Fibroblast of skin of right quadriceps (primary cell): ENCODE measurements around the gene YPEL3.
"Not testable (repeated sequence)": the region's sequence is repeated elsewhere in the genome, so short reads cannot be mapped to it uniquely, and the experiment has no call there.

ENCODE experiments used
- DNase-seq: peaks from one replicate; pipeline ENCODE4 v3.0.0-alpha.2; 2013

The YPEL3 gene

DNA sequence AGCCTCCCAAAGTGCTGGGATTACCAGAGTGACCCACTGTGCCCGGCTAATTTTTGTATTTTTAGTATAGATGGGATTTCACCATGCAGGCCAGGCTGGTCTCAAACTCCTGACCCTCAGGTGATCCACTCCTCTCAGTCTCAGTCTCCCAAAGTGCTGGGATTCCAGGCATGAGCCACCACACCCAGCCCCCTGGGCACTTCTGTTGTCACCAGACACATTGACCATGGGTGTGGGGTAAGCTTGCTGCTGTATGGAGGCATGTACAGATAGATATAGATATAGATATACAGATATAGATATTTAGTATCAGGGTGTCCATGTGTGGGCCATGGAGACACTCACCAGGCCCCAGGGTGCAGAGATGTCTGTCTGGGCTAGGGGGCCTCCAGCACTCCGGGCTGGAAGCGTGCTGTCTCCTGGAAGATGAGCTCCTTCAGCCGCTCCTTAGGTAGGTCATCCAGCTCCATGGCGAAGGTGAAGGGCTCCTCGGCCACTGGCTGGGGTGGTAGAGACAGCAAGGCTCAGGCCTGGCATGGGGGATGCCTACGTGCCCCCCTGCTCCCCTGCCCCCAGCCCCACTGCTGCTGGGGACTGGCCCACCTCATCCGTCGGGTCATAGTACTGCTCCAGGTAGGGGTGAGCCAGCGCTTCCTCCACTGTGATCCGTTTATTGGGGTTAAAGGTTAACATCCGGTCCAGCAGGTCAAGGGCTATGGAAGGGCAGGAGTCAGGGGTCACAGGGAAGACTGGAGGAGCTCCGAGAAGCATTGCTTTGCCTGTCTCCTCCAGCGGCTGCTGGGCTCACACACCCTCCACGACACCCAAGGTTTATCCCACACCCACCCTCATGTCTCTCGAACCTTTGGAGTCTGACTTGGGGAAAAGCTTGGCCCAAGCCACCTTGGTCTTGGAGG lies 20.5 kb upstream of the YPEL3 start:
- no peak for DNase-seq

DNA sequence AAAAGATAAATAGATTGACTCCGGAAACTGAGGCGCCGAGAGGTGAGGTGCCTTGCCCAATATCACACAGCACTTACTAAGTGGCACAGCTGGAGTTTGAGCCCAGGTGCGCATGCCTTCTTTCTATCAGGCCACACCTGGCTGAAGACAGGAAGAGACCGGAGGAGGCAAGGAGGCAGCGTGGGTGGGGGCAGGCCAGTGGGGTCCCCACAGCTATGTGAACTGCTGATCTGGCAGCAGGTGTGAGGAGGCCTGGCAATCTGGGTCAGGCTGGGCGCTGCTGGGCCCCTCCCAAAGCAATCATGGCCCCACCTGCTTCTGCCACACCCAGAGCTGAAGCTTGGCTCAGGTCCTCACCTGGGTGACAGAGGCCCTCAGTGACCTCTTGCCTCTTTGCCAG lies 19.2 kb upstream of the YPEL3 start:
- DNase-seq = no peak

DNA sequence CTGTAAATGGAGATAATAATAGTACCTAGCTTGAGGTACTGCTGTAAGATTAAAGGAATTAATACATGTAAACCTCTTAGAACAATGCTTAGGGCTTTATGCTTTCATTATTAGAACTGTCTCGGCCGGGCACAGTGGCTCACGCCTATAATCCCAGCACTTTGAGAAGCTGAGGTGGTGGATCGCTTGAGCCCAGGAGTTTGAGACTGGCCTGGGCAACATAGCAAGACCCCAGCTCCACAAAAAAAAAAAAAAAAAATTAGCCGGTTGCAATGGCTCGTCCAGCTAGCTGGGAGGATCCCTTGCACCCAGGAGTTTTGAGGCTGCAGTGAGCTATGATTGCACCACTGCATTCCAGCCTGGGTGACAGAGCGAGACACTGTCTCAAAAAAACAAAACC lies 18.8 kb upstream of the YPEL3 start:
- not testable (repeated sequence) for DNase-seq

DNA sequence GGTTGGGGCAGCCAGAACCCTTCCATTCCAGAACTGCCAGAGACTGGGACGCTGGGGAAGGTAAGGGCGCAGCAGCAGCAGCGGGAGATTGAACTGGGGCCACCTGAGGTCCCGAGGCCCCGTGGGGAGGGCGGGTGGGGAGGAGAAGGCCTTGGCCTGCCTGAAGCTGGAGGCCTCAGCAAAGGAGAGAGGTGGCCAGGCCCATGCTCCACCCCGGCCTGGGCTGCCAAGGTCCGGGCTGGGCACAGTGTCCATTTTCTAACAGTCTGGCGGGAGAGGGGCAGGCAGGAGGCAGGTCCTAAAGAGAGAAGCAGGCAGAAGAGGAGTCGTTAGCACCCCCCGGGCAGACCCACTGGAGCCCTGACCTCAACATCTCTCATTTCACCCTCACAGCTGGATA lies 18.4 kb upstream of the YPEL3 start:
- no peak for DNase-seq

DNA sequence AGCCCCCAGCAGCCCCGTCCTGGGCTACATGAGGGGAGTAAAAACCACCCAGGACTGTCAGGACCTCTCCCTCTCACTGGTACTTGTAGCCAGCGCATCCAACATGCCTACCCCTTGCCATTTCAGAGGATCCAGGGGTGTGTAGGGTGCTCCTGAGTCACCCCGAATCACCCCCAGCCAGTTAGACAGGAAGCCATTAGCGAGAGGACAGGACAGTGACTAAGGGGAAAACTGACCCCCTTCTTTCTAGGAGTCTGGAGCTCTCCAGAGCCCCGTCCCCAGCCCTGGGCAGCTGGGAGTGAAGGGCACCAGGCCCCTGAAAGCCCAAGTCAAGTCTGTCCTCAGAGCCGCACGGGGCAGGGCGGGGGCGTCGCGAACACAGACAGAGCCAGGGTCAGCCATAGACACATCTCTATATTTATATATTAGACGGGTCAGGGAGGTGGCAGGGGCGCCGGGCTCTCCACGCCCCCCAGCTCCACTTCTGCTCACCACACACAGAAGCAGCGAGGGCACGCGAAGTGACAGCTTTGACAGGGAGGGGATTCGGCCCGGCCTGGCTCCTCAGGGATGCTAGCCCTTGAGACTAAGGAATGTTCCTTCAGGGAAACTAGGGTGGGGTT lies 17.8 kb upstream of the YPEL3 start:
- DNase-seq = no peak

DNA sequence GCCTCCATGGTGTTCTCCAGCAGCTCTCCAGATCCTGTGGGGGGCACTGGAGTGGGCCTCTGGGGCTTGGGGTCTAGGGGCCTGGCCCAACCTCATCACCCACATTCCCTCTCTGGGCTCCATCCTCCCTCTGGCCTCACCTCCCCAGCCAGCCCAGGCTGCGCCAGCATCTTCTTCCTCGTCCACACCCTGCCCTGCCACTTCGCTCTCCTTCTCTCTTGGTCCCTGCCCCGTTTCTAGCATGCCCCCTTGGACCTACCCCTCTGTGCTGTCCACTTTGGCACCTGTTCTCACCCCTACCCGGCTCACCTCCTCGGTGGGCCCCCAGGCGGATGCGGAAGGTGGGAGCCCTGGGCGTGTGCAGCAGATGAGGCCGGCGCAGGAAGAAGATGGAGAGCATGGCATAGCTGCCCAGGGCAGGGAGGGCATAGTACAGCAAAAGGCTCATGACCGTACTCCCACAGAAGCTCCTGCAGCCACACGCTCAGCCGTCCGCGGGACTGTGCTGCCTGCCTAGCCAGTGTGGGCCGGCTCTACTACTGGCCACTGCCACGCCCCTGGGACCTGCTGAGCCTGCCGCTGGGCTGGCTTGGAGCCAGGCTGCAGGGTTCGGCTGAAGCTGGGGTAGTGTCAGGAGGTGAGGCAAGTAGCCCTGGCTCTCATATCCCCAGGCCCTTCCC lies 17.2 kb upstream of the YPEL3 start, which contains the start of gene GDPD3:
Gene GDPD3 (minus strand): TSS at position 507 of the 680 bp plus-strand sequence. CDS start 59 bp downstream, at position 448.
- no peak for DNase-seq

DNA sequence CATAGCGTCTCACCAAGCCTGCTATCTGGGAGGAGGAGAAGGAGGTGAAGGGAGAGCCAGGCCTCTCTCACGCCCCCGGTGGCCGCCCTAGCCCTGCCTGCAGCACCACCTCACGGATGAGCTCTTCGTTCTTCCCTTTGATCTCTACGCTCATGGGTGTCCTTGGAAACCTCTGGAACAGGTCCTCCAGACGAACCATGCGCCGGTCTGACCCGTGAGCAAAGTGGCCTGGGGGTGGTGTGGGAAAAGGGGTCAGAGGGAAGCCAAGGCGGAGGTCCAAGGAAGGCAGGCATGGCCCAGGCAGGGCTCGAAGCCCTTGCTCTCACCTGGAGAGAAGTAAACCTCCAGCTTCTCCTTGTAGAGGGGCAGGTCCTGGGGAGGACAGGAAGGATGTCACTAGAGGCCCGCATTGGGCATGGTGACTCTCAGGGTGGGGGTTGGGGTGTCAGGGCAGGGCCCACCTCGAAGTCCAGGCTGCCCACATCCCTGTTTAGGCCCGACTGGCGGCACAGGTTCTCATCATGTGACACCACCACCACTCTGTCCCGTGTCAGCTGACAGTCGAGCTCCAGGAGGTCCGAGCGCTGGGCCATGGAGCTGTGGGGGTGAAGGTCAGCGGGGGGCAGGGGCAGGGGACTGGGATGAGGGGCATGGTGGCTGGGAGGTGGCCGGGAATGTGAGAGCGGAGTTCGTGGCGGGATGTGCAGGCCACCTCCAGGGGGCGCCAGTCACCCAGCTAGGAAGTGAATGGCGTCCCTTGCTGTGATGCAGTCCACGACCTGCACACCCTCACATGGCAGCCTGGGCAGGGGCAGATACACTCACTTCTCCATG lies 16.4 kb upstream of the YPEL3 start:
- DNase-seq = peak; percentile 36

DNA sequence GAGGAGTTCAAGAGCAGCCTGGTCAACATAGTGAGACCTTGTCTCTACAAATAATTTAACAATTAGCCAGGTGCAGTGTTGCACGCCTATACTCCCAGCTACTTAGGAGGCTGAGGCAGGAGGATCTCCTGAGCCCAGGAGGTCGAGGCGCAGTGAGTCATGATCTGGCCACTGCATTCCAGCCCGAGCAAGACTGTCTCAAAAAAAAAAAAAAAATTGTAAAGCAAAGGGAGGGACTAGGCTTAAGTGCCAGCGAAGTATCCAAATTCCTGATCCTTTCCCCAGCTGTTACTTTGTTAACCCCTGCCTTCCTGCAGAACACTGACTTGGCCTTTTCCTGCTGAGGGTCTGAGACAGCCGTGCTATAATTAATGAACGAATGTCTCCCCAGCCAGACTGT lies 14.6 kb upstream of the YPEL3 start:
- DNase-seq = peak; percentile 13

DNA sequence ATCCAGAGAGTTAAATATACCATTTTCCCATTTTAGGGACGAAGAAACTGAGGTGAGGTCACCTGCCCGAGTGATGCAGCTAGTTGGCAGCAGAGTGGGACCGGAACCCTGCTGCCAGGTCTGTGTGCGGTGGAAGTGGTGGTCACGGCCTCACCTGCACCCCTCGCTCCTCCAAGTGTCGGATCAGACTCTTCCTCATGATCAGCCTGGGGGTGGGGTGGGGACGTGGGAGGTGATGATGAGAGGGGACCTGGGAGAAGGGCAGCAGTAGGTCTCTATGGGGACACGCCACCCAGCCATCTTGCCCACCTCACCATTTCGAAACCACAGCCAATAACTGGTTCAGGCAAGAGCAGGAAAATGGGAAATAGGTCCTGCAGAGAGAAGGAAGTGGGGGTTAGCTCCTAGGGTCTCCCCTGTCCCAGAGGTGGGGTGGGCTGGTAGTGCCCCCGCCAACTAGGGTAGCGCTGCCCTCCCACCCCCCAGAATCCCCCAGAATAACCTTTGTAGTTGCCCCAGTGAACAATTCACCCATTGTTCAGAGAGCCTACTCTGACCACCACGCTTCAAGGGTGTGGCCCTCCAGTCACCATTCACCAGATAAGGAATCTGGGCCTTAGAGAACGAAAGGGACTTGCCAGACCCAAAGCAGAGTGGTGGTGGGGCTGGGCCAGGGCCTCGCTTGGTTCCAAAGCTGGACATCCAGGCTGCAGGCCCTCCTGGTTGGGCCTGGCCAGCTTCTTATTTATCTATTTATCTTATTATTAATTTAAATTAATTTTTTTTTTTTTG lies 12.2 kb upstream of the YPEL3 start:
- no peak for DNase-seq

DNA sequence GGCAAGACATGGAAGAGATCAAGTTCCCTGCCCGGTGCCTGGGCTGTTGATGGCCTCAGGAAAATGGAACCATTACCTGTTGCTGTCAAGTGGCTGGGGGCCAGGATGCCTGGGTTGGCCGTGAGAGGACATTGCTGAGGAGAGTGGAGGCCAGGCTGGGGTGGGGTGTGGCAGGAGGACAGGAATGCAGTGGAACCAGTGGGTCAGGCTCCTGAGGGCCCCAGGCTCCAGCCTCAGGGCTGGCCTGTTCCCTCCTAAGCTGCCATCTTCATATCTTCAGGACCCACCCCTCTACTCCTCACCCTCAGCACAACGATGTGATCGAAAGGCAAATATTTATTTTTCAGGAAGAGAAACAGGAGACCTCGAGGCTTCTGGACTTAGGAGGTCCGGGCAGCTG lies 8.5 kb upstream of the YPEL3 start:
- no peak for DNase-seq

DNA sequence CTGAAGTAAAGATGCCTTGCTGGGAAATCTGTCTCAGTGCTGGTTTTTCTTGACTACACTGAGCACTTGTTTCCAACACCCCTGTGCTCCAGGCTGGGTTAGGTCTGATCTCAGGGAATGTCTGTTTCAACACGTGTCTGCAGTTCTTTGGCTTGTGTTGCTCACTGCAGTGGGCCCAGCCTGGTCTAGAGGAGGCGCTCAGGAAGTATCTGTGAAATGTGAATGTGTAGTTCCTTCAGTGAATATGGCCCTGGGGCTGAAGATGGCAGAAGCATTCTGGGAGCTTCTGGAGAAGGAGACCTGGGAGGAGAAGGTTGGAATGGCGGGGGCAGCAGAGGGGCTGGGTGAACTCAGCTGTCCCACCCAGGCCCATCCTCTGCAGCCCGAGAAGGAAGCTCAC lies 8.1 kb upstream of the YPEL3 start:
- no peak for DNase-seq

DNA sequence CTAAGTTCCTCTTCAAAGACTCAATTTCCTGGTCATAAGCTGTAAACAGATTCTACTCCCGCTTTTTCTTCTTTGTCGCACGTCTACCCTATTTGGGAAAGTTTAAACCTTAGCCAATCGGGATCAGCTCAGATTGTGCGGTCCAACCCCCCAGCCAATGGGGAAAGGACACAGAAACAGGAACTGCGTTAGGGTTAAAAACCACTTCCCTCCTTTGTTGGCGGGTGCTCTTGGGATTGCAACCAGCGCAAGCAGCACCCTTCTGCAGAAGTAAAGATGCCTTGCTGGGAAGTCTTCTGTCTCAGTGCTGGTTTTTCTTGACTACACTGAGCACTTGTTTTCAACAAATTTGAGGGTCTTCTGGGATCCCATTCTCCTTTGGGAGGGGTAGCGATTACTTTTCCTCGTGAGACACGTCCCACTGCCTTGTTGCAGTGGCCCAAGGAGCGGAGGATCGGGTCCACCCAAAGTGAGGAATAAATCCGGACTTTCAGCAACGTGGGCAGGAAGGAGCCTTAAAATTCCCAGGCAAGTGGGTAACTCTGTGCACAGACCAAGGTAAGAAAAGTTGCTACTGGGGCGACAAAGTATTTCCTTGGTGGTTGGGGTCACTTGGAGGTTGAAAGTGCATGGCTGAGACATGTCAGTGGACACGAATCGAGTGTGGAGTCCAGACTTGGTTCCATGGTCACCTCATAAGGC lies 1.0 kb upstream of the YPEL3 start:
- no peak for DNase-seq

DNA sequence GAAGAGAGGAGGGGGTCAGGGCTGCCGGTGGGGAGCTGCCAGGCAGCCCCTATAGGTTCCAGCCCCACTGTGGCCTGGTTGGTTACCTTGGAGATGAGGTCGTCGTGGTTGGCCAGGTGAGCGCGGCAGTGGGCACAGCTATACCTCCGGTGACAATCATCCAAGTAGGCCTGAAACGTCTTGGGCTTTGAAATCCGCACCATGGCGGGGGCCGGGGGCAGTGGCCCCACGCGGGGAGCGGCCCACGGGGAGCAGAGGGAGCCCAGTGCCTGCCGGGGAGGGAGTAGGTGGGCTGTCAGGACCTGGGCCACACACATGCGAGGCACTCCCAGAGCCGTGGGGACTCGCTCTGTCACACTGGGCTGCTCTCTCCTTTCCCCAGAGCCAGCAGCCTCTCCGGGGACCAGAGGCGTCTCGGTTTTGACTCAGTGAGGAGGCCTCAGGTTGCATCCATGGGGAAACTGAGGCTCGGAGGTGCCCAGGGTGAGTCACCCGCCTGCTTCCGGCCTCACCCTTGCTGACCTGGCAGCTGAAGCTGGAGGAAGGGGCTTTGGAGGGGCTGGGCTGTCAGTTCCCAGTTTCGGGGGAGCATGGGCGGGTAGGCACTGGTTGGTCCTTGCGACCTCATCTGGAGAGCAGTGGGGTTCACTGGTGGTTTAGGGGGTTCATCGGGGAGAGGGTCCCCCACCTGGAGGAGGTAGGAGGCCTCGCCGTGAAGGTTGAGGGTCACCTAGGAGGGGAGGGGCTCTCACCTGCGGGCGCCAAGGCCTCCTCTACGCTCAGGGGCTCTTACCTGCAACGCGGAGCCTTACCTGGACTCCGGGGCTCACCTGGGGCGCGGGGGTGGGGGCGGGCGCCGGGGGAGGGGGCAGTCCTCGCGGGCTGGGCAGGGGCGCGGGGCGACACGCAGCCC lies 591 bp downstream of the YPEL3 start:
- DNase-seq = no peak

DNA sequence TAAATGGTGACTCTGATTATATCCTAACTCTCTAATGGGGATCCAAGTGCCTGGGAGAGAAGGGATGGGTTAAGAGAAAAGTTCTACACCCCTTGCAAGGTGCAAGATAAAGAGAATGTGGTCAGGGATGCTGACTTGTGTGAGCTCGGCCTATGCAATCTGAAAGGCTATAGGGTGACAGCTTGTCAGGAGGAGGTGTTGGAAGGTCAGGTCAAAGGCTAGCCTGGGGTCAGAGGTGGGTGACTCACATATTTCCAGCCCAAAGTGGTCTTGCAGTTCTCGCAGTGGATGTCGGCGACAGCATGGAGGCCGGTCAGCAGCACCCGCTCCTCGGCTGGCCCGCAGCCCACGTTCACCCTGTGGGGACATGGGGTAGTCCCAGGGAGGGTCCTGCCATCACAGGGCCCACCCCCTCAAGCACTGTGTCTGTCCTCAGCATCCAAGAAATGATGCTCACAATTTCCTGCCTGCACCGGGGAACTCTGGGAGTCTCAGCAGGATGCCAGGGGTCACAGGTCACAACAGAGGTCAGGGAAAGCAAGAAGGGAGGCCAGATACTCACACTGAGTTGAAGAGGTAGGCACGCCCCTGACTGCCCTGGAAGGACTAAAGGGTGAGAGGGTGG lies 1.4 kb downstream of the YPEL3 start:
- no peak for DNase-seq

DNA sequence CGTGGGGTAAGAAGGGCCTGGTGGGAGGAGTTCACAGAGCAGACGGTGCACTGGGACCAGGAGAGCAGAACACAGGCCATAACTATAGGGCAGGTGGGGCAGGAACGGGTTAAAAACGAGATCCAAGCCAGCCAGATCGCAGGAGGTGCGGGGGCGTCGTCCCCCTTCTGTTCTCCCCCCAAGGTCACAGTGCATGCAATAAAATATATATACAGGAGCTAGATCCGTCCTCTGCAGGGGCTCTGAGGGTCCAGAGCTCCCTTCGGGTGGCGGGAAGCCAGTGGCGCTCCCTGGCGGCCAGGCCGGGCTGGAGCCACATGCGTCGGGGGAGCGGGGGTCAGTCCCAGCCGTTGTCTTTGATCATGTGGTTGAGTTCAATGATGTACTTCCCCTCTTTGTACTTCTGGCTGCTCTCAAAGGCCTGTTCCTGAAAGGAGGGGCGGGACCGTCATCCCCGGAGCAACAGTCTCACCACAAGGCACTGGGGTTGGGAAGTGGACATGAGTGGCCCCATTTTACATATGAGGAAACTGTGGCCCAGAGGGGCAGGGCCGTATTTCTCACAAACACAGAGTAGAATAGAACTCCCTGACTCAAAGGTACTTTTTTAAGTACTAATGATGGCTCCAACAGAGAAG lies 3.5 kb downstream of the YPEL3 start:
- peak; percentile 46 for DNase-seq

DNA sequence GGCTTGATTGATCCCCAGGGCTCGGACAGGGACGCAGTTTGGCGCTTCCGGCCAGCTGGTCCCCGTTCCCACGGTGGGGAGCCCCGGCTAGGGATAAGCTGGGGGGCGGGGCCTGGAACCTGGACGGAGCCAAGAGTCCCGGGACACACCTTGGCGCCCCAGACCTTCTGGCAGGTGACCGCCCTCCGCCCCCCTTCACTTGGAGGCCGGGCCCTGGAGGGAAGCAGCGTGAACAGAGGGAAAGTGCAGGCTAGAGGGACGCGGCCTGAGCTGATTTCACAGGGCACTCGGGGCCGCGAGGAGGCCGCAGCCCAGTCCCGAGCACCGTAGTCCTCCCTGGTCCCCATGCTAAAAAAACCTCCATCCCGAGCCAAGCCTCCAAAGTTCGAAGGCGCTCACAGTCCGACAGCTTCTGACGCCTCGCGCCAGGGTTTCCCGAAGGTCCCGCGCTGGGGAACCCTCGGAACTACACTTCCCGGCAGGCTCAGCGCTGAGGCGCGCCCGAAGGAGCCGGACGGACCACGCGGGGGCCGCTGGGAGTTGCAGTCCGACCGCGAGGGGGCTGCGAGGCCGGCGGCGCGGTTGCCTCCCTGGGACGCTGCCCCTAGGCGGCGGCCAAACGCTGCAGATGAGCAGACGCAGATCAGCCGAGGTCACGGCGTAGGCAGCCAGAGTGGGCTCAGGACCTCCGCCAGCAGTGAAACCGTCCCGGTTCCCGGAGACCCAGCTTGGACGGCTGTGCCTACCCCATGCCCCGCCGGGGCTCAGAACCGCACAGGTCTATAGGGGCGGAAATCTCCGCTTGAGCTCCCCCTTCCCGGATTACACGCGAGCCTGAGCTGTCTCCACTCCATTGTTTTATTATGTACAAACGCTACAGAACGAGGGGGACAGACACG lies 4.3 kb downstream of the YPEL3 start, which contains the start of gene TBX6:
Gene TBX6 (minus strand): TSS at position 451 of the 899 bp plus-strand sequence. CDS start 731 bp downstream, outside the sequence.
- DNase-seq = peak; percentile 89

DNA sequence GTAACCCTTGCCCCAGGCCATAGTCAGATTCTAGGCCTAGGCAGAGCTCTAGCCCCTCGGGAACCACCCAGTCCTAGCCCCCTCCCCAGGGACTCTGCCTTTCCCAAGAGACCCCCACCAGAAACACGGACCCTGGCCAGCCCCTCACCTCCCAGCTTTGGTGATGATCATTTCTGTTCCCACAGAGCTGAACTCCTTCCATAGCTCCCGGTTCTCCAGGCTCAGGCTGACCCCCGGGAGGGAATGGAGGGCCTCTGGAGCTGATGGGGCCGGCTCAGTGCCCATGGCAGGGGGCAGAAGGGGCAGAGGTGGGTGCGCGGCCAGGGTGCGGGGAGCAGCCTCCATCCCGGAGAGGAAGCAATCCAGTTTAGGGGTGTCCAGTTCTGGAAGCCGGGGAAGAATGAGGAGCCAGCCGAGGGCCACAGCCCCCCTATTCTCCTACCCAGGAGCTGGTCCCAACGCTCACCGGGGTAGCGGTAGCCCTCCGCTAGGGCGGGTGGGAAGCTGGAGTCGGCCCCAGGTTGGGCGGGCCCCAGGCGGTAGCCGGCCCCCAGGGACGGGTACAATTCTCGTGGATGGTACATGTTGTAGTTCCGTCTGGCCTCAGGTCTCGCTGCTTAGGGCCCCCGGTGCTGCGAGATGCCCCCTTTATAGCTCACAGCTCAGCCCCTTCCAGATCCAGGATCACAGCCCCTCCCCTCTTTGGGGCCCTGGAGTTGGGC lies 5.2 kb downstream of the YPEL3 start:
- DNase-seq = no peak
